Measurements from ENCODE around the gene LEKR1. TPM values are rescaled to one million over a fixed set of nuclear protein-coding genes. Genes with fewer than 3 reads are reported as not detected.

LEKR1 gene
- total and polyA plus RNA-seq, 9 of the 15 experiments (the other 6 are each of a cell fraction or from before 2014, with no cell fraction given), result 0.76 to 1.8 (median 1.2) TPM

GRCh38 chr3:157066335-157067098, 240.4 kb downstream of the LEKR1 start (continued):
- TF ChIP-seq CHD7 (IDR thresholded peaks at IDR 0.05; ENCODE audit: low read depth, low read length) (no peak), ZNF354B (CRISPR knock-in tag; IDR thresholded peaks at IDR 0.05) (no peak), ESRRB (CRISPR knock-in tag; IDR thresholded peaks at IDR 0.05; ENCODE audit: borderline replicate concordance) (no peak), ZNF398 (CRISPR knock-in tag; IDR thresholded peaks at IDR 0.05) (no peak), ZNF282 (CRISPR knock-in tag; IDR thresholded peaks at IDR 0.05) (no peak), MYNN (IDR thresholded peaks at IDR 0.05) (no peak), MYNN (CRISPR knock-in tag; IDR thresholded peaks at IDR 0.05) (no peak), KDM5B (IDR thresholded peaks at IDR 0.05; ENCODE audit: insufficient replicate concordance, low read depth, low read length) (no peak), MECOM (CRISPR knock-in tag; IDR thresholded peaks at IDR 0.05) (no peak)
- TF ChIP-seq, protein P1, sequence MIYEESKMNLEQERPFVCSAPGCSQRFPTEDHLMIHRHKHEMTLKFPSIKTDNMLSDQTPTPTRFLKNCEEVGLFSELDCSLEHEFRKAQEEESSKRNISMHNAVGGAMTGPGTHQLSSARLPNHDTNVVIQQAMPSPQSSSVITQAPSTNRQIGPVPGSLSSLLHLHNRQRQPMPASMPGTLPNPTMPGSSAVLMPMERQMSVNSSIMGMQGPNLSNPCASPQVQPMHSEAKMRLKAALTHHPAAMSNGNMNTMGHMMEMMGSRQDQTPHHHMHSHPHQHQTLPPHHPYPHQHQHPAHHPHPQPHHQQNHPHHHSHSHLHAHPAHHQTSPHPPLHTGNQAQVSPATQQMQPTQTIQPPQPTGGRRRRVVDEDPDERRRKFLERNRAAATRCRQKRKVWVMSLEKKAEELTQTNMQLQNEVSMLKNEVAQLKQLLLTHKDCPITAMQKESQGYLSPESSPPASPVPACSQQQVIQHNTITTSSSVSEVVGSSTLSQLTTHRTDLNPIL (CRISPR knock-in tag; IDR thresholded peaks at IDR 0.05), result no peak

Measured in K562 (cell line).